IPS-15b (cell line): ENCODE results near the gene TMIGD3.

ENCODE experiments used
- H3K27me3 ChIP-seq: one replicate; pipeline ENCODE4 v1.6.1; 2013; ENCODE audit warnings: low read length; ENCODE audit not compliant: control insufficient read depth, insufficient read depth
- H3K36me3 ChIP-seq: one replicate; pipeline ENCODE4 v1.6.1; 2013; ENCODE audit warnings: low read length; ENCODE audit not compliant: control insufficient read depth, insufficient read depth
- H3K4me1 ChIP-seq: one replicate; pipeline ENCODE4 v1.6.1; 2013; ENCODE audit warnings: mild to moderate bottlenecking, low read length; ENCODE audit not compliant: control insufficient read depth, insufficient read depth
- H3K4me3 ChIP-seq: one replicate; pipeline ENCODE4 v1.5.1; 2013; ENCODE audit warnings: low read depth, low read length
- H3K9ac ChIP-seq: one replicate; pipeline ENCODE4 v1.6.1; 2013; ENCODE audit warnings: low read depth, mild to moderate bottlenecking, low read length
- H3K9me3 ChIP-seq: one replicate; pipeline ENCODE4 v1.6.1; 2013; ENCODE audit warnings: mild to moderate bottlenecking, low read length; ENCODE audit not compliant: control insufficient read depth, insufficient read depth

The TMIGD3 gene

GRCh38 chr1:111504097-111504496, 664 bp upstream of the TMIGD3 start:
- no peaks in the 10 kb centered on the region for H3K9me3 ChIP-seq
- no peaks in the 10 kb centered on the region for H3K36me3 ChIP-seq
- no peak overlapping the region for H3K9ac ChIP-seq
- H3K4me3 ChIP-seq, result no peak overlapping the region
- H3K4me1 ChIP-seq, result peaks cover 10% of the 10 kb centered on the region
- no peaks in the 10 kb centered on the region for H3K27me3 ChIP-seq

GRCh38 chr1:111501645-111502044, 1.8 kb downstream of the TMIGD3 start:
- no peaks in the 10 kb centered on the region for H3K4me1 ChIP-seq
- no peaks in the 10 kb centered on the region for H3K9me3 ChIP-seq
- no peaks in the 10 kb centered on the region for H3K36me3 ChIP-seq
- H3K9ac ChIP-seq, result no peak overlapping the region
- no peaks in the 10 kb centered on the region for H3K27me3 ChIP-seq
- H3K4me3 ChIP-seq, result no peak overlapping the region

GRCh38 chr1:111499026-111499785, 4.2 kb downstream of the TMIGD3 start:
- Histone ChIP-seq H3K9ac (no peak overlapping the region), H3K27me3 (no peaks in the 10 kb centered on the region), H3K36me3 (no peaks in the 10 kb centered on the region), H3K9me3 (no peaks in the 10 kb centered on the region), H3K4me3 (no peak overlapping the region), H3K4me1 (no peaks in the 10 kb centered on the region)

GRCh38 chr1:111497592-111497991, 5.8 kb downstream of the TMIGD3 start:
- no peak overlapping the region for H3K4me3 ChIP-seq
- no peaks in the 10 kb centered on the region for H3K9me3 ChIP-seq
- H3K27me3 ChIP-seq, result no peaks in the 10 kb centered on the region
- H3K9ac ChIP-seq, result no peak overlapping the region
- H3K36me3 ChIP-seq, result no peaks in the 10 kb centered on the region
- no peaks in the 10 kb centered on the region for H3K4me1 ChIP-seq

GRCh38 chr1:111496398-111496797, 7.0 kb downstream of the TMIGD3 start:
- Histone ChIP-seq H3K36me3 (no peaks in the 10 kb centered on the region), H3K27me3 (no peaks in the 10 kb centered on the region), H3K9ac (no peak overlapping the region), H3K4me1 (no peaks in the 10 kb centered on the region), H3K4me3 (no peak overlapping the region), H3K9me3 (no peaks in the 10 kb centered on the region)

- Histone ChIP-seq H3K36me3 (no peaks in the 10 kb centered on the region), H3K27me3 (no peaks in the 10 kb centered on the region), H3K4me1 (no peaks in the 10 kb centered on the region), H3K9me3 (no peaks in the 10 kb centered on the region), H3K9ac (no peak overlapping the region), H3K4me3 (no peak overlapping the region)
These were observed 12.4 kb downstream of the TMIGD3 start for GRCh38 chr1:111491070-111491469.

GRCh38 chr1:111490220-111490619, 13.2 kb downstream of the TMIGD3 start:
- Histone ChIP-seq H3K27me3 (no peaks in the 10 kb centered on the region), H3K4me1 (no peaks in the 10 kb centered on the region), H3K9ac (no peak overlapping the region), H3K36me3 (no peaks in the 10 kb centered on the region), H3K4me3 (no peak overlapping the region), H3K9me3 (no peaks in the 10 kb centered on the region)

GRCh38 chr1:111489604-111490003, 13.8 kb downstream of the TMIGD3 start:
- Histone ChIP-seq H3K4me1 (no peaks in the 10 kb centered on the region), H3K9ac (no peak overlapping the region), H3K36me3 (no peaks in the 10 kb centered on the region), H3K4me3 (no peak overlapping the region), H3K27me3 (no peaks in the 10 kb centered on the region), H3K9me3 (no peaks in the 10 kb centered on the region)

GRCh38 chr1:111488669-111489068, 14.8 kb downstream of the TMIGD3 start:
- Histone ChIP-seq H3K9ac (no peak overlapping the region), H3K4me1 (no peaks in the 10 kb centered on the region), H3K36me3 (no peaks in the 10 kb centered on the region), H3K27me3 (no peaks in the 10 kb centered on the region), H3K9me3 (no peaks in the 10 kb centered on the region), H3K4me3 (no peak overlapping the region)

- Histone ChIP-seq H3K4me3 (no peak overlapping the region), H3K27me3 (no peaks in the 10 kb centered on the region), H3K4me1 (no peaks in the 10 kb centered on the region), H3K9me3 (no peaks in the 10 kb centered on the region), H3K36me3 (no peaks in the 10 kb centered on the region), H3K9ac (no peak overlapping the region)
These were observed 16.3 kb downstream of the TMIGD3 start for GRCh38 chr1:111487133-111487532.

GRCh38 chr1:111486431-111486830, 17.0 kb downstream of the TMIGD3 start:
- H3K36me3 ChIP-seq, result no peaks in the 10 kb centered on the region
- H3K4me3 ChIP-seq, result no peak overlapping the region
- H3K27me3 ChIP-seq, result no peaks in the 10 kb centered on the region
- no peaks in the 10 kb centered on the region for H3K9me3 ChIP-seq
- no peaks in the 10 kb centered on the region for H3K4me1 ChIP-seq
- H3K9ac ChIP-seq, result no peak overlapping the region

- H3K4me3 ChIP-seq, result no peak overlapping the region
- no peak overlapping the region for H3K9ac ChIP-seq
- H3K4me1 ChIP-seq, result no peaks in the 10 kb centered on the region
- no peaks in the 10 kb centered on the region for H3K36me3 ChIP-seq
- no peaks in the 10 kb centered on the region for H3K27me3 ChIP-seq
- H3K9me3 ChIP-seq, result no peaks in the 10 kb centered on the region
These were observed 18.9 kb downstream of the TMIGD3 start for GRCh38 chr1:111484391-111485026.
